Stimulated activated CD4-positive, alpha-beta T cell treated with anti-CD3 and anti-CD28 coated beads, Interleukin-15, amount 100 ng/mL, for 1 hour (primary cell): ENCODE measurements around the gene GLO1.

Source experiments
- DNase-seq, 2 donors: peaks; one replicate each; pipeline ENCODE4 v3.0.0-alpha.2; 2020; ENCODE audit warnings: low read depth in 1 of 2, low spot score in 1 of 2

Gene GLO1

DNA sequence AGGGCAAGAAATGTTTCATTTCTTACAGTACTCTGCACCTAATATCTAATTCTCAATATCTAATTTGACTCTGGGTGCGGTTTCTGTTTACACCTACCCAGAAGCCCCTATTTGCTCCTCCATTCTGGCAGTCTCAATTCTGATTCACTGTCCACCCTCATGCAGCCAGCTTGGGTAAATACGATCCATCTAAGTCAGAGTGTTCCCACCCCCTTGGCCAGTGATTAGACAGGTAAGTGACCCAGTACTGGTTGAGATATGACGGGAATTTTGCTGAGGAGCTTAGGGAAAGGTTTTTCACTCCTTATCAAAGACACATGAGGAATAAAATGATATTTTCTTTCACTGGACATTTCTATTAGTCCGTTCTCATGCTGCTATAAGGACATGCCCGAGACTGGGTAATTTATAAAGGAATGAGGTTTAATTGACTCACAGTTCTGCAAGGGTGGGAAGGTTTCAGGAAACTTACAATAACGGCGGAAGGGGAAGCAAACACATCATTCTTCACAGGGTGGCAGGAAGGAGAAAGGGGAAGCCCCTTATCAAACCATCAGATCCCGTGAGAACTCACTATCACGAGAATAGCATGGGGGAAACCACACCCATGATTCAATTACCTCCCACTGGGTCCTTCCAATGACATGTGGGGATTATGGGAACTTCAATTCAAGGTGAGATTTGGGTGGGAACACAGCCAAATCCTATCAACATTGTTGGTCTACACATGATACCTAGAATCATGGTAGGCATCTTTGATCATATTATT, 29.4 kb downstream of the GLO1 start:
- DNase-seq, result no peak

DNA sequence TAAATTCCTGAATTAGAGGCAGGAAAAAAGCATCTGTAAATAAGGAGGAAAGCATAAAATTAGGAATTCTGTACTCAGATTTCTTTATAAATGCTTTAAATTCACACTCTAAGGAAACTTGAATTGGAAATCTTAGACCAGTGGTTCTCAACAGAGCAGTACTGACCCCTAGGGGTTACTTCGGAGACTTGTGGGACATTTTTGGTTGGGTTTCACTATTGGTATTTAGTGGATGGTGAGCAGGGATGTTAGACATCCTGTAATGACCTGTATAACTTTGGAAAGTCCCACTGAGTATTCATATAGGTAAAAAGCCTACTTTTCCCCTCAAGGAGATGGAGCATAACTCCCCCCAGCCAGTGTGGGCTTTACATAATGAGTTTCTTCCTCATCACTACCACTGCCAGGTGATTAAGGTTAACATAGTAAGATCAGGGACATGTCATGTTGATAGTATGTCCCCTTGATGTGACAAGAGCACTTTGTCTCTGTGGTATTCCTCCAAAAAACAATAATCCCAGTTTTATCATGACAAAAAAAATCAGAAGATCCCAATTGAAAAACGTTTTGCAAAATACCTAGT, 31.0 kb downstream of the GLO1 start:
- DNase-seq, result no peak

DNA sequence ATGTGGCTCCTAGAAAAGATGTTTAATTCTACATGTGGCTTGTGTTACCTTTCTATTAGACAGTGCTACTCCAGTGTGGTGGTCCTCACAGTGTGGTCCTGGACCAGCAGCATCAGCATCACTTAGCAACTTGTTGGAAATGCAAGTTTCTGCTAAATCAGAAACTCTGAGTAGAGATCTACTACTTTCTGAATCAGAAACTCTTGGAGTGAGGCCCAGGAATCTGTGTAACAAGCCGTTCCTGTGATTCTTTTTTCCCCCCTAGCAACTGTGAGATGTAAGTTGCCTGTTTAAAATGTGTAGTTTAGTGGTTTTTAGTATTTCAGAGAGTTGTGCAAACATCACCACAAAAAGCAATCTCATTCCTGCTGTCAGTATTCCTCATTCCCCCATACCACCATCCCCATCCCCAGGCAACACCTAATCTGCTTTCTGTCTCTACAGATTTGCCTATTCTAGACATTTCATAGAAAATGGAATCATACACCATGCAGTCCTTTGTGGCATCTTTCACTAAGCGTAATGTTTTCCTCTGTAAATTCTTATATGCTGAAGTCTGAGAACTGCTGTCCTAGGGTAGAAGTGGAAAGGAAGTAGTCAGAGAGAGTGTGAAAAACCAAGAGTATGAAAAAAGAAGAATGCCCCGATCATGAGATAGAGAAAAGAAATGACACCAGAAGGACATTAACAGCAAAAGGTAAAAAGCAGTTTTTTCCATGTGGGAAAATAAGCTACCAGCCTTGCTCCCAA, 44.4 kb downstream of the GLO1 start:
- no peak for DNase-seq

DNA sequence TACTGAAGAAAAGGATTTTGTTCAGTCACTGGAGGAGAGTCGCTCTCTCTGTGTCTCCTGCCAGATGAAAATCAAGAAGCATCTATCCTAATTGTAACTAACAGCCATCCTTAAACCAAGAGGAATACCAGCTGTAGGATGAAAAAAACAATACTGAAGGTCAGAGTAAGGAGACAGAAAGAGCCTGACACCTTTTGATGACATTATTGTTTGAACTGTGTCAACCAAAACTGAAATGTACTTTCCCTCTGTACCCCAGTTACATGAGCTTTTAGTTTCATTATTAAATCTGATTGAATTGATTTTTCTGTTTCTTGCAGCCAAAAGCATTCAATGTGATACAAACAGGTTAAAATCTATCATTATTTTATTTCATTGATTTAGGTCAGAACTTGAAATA, 46.0 kb downstream of the GLO1 start:
- no peak for DNase-seq

DNA sequence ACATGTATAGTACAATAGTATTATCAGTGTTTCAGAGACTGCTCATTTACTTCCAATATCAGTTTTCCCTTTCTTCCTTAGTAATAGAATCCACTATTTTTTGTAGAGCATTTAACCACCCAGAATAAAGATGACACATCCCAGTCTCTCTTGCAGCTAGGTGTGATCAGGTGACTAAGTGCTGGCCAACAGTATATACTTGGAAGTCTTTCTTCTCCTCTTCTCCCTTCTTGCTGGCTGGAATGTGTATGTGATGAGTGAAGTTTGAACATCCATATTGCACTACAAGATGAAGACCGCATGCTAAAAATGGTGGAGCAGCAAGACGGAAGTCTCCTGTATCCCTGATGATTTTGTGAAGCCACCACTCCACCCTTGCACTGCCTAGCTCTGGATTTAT, 48.7 kb downstream of the GLO1 start:
- no peak for DNase-seq

DNA sequence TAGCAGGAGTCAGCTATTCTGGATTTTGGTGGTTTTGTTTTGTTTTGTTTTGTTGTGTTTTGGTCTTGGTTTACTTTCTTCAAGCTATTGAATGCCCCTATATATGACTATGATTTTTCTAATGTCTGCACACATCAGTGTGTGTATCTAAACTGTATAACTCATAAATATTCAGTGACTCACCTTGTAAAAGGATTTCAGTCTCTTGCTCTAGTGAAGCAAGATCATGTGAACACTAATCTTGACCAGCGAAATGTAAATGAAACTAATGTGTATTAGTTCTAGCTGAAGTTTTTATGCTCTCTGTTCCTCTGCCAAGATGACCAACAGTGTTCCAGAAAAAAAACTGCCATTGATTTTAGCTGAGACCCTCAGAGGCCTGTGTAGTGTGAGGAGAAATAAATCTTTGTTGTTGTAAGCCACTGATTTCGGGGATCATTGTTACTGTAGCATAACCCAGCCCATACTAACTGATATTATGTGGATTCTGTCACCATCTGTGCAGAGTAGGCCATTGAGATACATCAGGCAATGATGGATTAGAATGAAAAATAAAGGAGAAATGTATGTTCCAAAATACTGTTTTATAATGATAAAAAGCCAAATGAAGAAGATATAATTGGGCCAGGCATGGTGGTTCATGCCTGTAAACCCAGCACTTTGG, 51.7 kb downstream of the GLO1 start:
- DNase-seq, result no peak

DNA sequence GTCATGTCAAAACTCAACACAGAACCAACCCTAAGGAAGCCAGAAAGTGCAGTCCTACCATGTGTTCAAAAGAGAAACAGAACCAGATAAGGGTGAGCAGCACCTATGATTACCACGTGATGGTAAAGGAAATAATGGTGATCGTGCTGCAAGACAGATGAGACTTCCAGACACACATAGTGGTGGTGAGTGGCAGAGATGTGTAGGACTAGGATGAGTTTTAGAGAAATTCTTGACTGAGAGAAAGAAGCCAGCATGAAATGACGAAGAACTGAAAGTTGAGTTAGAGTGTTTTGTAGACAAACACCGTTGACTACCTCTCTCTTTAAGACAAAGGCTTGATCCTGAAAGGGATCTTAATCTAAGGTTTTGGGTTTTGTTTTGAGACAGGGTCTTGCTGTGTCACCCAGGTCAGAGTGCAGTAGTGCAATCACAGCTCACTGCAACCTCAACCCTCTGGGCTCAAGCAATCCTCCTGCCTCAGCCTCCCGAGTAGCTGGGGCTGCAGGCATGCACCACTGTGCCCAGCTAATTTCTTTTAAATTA, 52.7 kb downstream of the GLO1 start:
- DNase-seq, result no peak

DNA sequence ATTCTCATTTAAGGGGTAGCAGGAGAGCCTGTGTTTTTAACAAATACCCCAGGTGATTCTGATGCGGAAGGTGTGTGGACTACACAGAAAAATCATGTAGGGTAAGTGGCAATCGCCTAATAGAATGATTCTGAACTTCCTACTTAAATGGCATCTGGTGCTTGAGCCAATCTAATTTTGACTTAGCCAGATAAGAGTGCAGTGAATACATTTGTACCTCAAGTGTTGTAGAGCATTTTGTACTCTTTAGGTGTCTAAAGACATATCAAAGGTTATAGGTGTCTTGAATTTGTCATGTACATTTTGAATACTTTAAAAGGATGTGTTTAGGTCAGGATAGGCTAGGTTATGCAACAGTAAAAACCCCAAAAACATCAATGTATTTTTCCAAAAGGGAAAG, 53.2 kb downstream of the GLO1 start:
- no peak for DNase-seq

DNA sequence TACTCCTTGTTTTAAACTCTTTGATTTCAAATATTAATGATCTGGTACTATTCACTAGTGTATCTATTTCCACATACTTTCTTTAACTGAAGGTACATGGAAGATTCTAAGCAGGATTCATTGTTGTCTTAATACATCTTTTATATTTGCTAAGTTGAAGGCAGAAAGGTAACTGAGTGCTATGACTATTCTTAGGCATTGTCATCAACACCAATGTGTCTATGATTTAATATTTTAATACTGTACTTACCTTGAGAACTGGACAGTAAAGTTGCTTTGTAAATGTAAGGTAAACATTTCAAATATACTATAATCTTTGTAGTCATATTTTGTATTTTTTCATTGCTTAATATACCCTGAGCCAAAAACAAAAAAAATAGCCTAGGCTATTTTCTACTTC, 54.3 kb downstream of the GLO1 start:
- DNase-seq, result no peak

DNA sequence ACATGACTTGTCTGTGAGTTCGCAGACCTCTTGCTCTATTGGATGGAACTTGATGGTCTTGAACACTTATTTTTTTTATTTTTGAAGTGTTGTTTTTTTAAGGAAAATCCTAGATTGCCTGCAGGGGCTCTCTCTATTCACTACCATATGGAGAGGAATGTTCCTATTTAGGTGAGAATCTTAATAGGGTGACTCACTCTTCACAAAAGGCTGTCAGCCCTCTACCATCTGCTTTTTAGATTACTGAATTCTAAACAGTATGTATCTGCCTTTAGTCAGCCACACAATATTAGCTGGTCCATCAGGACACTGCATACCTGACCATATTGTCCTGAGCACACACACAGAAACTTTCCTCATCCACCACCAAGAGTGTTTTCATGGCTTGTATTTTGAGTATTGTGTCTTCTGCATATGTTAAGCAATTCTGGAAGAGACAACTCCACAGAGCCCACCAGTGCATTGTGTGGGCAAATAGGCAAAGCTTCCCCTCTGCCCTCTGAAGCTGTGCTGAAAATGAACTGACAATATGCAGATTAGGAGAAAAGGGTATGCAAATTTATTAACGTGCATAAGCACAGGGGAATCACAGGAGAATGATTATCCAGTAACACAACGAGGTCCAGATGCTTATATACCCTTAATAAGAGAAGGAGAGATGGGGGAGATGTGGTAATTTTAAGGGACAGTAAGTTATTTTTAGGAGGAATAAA, 56.6 kb downstream of the GLO1 start:
- DNase-seq, result no peak

DNA sequence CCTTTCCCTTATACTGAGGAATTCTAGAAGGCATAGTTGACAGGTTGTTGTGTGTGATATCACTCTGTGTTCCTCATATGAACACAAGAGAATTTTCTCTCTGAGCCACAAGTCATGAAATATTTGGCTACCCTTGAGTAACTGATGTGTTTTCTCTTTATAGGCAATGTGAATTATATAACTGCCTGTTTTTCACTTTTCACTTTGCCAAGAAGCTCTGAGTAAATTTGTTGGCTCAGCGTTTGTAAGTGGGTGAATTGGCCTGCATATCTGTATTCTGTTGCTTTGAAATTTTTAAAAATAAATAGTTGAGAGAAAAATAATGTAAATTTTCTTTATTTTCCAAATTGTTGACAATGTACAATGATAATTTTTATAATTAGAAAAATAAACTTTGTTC, 58.0 kb downstream of the GLO1 start:
- DNase-seq, result no peak

DNA sequence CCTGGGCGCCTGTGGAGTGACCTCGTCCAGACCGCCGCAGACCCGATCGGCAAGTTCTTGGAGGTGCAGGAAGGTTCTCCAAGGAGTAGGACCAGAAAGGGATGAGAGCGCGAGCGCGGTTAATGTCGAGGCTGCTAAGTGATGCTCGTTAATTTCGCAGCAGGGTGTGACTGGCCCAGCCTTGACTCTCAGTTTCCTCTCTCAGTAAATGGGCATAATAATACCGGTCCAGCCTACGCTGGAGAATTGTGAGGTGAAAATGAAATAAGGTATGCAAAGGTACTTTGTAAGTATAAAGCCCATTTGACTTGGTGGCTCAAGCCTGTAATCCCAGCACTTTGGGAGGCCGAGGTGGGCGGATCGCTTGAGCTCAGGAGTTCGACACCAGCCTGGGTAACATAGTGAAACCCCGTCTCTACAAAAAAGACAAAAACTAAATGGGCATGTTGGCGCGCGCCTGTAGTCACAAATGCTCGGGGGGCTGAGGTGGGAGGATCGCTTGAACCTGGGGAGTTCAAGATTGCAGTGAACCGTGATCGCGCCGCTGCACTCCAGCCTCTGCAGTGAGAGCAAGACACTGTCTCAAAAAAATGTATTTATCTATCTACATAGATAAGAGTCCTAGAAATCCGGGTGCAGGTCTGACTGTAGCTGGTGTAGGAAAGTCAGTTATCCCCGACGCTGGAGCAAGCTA, 62.6 kb downstream of the GLO1 start:
- no peak for DNase-seq

DNA sequence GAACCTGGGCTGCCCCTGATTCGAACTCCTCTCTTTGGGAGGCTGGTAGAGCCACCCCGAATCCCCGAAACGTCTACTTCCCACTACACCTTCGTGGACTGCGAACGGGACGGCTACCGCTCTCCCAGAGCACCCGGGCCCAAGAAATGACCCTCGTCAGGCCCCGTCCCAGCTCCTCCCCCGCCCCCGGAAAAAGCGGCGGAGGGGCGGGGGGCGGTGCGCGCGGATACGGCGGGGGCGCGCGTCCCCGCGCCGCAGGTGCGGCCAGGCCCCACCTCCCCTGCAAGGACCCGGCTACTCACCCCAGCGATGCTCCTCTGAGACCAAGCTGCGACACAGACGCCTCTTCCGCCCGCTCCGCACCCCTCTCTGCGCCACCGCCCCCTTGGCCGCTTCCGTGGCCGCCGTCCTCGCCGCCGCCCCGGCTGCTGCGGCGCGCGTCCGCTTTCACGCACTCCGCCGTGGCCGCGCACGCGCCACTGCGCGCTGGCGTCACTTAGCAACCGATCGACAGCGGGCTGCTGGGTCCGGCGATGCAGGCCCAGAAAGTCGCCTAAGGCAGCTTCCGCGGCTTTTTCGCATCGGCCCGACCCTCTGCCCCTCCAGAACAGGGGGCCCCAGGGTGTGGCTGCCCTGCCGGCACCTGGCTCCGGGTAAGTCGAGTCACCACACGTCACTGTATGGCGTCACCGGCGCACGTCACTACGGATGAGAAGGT, 63.3 kb downstream of the GLO1 start, which contains the start of gene BTBD9:
Gene BTBD9, minus strand, starts transcription at position 432 of the 718 bp plus-strand sequence.
- DNase-seq, result peak; percentile 63 to 67

DNA sequence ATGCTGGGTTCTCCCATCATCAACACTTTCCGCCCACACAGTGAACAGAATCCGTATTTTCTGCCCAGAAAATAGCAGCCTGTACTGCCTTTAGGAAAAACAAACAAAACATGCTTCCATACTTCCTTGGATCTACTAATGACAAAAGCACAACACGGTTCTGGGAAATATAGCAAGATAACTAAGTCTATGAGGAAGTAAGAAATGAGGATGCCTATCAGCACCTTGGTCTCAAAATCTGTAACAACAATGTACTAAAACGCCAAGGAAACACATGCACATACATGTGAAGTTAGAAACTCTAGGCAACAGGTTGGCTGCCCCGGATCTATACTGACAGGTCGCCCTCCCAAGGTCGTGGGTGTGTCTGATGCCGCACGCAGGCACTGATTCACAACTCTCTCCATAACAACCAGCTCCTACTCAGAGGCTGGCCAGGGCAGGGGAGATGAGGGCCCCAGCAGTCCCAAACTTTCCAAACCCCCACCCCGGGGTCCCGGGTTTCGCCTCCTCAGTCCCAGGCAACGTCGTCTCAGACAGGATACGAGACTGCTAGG, 63.9 kb downstream of the GLO1 start:
- DNase-seq, result peak in 1 of 2 donors; percentile 39

DNA sequence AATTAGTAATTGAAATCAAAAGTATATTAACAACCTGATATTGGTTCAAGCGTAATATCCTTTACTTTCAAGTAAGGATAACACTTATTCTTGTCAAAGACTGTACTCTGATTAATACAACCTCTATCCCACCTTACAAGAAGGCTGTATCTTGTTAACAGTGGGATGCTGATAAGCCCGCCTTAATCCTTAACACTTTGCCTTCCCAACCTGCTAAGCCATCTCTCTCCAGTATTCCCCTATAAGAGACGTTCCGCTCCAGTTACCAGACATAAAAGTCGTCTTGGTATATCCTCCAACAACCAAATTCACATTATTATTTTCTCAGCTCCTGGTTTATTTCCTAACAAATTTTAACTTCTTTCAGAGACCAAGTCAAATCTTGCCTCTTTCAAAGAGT, 65.2 kb downstream of the GLO1 start:
- DNase-seq, result no peak

DNA sequence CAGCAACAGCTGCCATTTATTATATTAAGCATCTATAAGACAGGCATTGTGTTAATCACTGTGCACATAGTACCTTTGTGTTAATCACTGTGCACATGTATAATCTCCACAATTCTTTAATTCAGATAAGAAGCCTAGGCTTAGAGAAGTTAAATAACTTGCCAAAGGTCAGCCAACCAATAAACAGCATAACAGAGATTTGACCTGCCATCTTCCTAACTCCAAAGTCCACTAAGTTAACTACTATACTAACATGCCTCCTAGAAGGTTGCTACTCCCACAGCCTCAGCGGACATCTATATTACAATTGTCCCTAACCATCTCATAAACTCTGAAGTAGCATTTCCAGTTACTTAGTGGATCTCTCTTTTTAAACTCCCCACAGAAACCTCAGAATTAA, 66.9 kb downstream of the GLO1 start:
- no peak for DNase-seq

DNA sequence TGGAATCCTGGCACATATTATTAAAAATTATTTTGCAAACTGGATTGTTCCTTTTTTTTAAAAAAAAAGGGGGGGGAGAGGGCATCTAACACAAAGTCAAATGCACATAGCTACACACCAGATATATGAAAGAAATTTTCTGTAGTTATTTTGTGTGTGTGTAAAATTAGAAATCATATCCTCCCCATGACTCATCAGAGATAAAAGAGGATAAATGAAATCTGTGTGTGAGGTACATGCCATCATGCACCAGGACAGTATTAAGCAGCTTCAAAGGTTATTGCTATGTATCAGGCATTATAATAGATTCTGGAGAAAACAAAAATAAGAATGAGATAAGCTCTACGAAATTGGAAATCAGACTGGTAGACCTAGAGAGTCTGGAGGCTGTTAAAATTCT, 68.4 kb downstream of the GLO1 start:
- no peak for DNase-seq

DNA sequence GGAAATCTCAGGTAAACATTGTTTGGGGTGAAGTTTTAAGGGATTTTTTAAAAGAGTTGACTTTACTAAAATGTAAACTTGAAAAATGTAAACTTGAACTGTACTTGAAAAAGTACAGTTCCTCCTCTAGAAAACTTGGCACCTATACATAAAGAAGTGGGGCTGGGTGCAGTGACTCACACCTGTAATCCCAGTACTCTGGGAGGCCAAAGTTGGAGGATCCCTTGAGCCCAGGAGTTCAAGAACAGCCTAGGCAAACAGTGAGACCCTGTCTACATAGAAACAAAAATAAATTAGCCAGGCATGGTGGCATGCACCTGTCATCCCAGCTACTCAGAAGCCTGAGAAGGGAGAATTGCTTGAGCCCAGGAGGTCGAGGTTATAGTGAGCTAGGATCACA, 70.5 kb downstream of the GLO1 start:
- DNase-seq, result no peak

DNA sequence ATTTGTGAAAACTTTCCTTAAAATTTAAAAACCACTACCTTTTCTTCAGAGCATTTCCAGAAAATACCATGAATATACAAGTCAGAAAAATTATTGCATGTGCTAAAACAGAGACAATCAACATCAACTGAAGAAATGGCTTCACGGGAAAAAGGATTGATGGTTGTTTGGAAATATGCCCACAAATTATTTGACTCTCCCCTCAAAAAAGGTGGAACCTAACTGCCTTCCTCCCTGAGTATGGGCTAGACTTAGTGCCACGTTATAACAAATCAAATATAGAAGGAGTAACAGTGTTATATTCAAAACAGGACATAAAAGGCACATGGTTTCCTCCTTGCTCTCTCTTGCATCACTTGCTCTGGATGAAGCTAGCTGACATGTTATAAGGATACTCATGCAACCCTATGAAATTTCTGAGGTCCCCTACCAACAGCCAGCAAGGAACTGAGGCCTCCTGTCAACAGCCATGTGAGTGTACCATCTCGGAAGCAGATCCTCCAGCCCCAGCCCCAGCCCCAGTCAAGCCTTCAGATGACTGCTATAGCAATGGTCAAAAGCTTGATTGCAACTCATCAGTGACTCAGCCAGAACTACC, 71.7 kb downstream of the GLO1 start:
- no peak for DNase-seq
